ENCODE data around the gene NATD1. TPM values are rescaled to one million over a fixed set of nuclear protein-coding genes. Genes with fewer than 3 reads are reported as not detected.

Gene NATD1
- total and polyA plus RNA-seq, 2 of the 8 experiments (the other 6 are each of a cell fraction or from before 2014, with no cell fraction given) = 5.4 to 8.4 TPM

DNA sequence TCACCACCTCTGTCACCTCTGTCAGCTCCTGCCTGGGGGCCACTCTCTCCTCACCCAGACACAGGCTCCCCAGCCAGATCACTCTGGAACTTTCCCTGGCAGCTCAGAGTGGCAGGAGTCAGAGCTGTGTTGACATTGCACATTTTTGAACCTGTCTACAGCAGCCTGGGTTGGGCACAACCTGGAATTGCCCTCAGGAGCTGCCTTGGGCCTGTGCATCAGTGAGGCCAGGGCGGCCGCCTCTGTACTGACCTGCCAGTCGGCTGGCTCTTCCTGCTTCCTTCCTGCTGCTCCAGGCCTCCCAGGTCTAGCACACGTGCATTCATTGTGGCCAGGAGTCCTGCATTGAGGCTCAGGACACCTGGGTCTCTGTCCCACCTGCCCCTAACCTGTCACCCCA, 25.1 kb downstream of the NATD1 start:
- POLR2A ChIA-PET (ENCODE audit: partially characterized antibody) = interaction anchor here (1.1 to 2.7 kb wide), 4 partner anchors 11 to 44 kb away, joined by 3 to 9 read pairs (median 3); no protein-coding TSS in a partner anchor
- FAIRE-seq = no peak
- no peaks in the 10 kb centered on the region for H3K23me2 ChIP-seq (ENCODE audit: low read depth, low read length)
- H3K4me2 ChIP-seq (ENCODE audit: insufficient read depth in 1 of 2, low read depth in 2 of 2, low read length in 2 of 2) = no peak overlapping the region
- no peak overlapping the region for H2BK5ac ChIP-seq (ENCODE audit: low read depth, low read length)
- H3K9ac ChIP-seq (replicated peaks in 1 of 4; ENCODE audit: extremely low read depth in 1 of 4, low read depth in 3 of 4, low read length in 3 of 4) = no peak overlapping the region
- no peak overlapping the region for H3K14ac ChIP-seq (ENCODE audit: insufficient read length)
- H2BK12ac ChIP-seq (ENCODE audit: low read depth, low read length) = no peak overlapping the region
- H4K91ac ChIP-seq (replicated peaks; ENCODE audit: insufficient read length, low read length) = no peak overlapping the region
- H2BK20ac ChIP-seq (ENCODE audit: low read length) = no peak overlapping the region
- H3K9me3 ChIP-seq (ENCODE audit: insufficient read depth in 2 of 2, low read depth in 1 of 2, low read length in 1 of 2) = 0 out of 4 replicates have a peak, but pooled peaks cover 0 to 2% of the 10 kb centered on the region in 2 experiments
- H3K4me3 ChIP-seq (ENCODE audit: extremely low read depth in 1 of 4, insufficient read depth in 2 of 4, low read depth in 3 of 4, low read length in 4 of 4) = no peak overlapping the region
- no peak overlapping the region for H2AFZ ChIP-seq (ENCODE audit: low read length)
- no peak overlapping the region for H3K4ac ChIP-seq (replicated peaks; ENCODE audit: insufficient read length, low read depth, low read length)
- H4K8ac ChIP-seq (ENCODE audit: extremely low read depth, insufficient read depth, low read length) = peak overlapping the region; percentile 4; the same call in 1 of the 2 replicates
- H3K23ac ChIP-seq (ENCODE audit: insufficient read length) = no peak overlapping the region
- no peak overlapping the region for H3K56ac ChIP-seq (replicated peaks; ENCODE audit: insufficient read length, low read depth, low read length)
- no peak overlapping the region for H2BK120ac ChIP-seq (replicated peaks; ENCODE audit: low read depth, low read length)
- H3K36me3 ChIP-seq (ENCODE audit: control insufficient read depth in 2 of 4, insufficient read depth in 4 of 4, low read length in 3 of 4) = no peaks in the 10 kb centered on the region
- H4K20me1 ChIP-seq (replicated peaks in 1 of 2; ENCODE audit: control insufficient read depth in 1 of 2, insufficient read depth in 2 of 2, low read length in 2 of 2) = no peaks in the 10 kb centered on the region
- H3K27me3 ChIP-seq (replicated peaks in 1 of 4; ENCODE audit: control insufficient read depth in 3 of 4, extremely low read depth in 1 of 4, insufficient read depth in 3 of 4, low read length in 3 of 4) = no peaks in the 10 kb centered on the region
- H3K79me2 ChIP-seq (ENCODE audit: control insufficient read depth in 1 of 2, insufficient read depth in 2 of 2, low read length in 2 of 2) = no peaks in the 10 kb centered on the region
- 81% methylated on average over 4 of the region's 4 CpGs; no CpG with 5 or more reads in 1 of the 2 experiments for WGBS, 2 experiments (ENCODE audit: extremely low coverage in 1 of 2, insufficient coverage in 1 of 2, insufficient read length in 1 of 2, insufficient replicate concordance in 2 of 2, low coverage in 1 of 2, low lambda C conversion rate in 2 of 2, missing lambda C conversion rate in 1 of 2)
- H2BK15ac ChIP-seq (ENCODE audit: low read length) = no peak overlapping the region
- H2AK5ac ChIP-seq (ENCODE audit: low read depth, low read length) = no peak overlapping the region
- CTCF ChIA-PET (ENCODE audit: partially characterized antibody) = interaction anchor here (1.0 to 1.1 kb wide), 2 partner anchors 12 to 99 kb away, joined by 3 to 4 read pairs; no protein-coding TSS in a partner anchor
- no peaks in the 10 kb centered on the region for H3K79me1 ChIP-seq (ENCODE audit: low read depth, low read length)
- DNase-seq (ENCODE audit: low read depth in 1 of 2, low spot score in 2 of 2) = no peak
- H3K18ac ChIP-seq (ENCODE audit: extremely low read depth, low read length) = no peak overlapping the region
- H4K5ac ChIP-seq (ENCODE audit: insufficient read length, low read depth, low read length) = no peak overlapping the region
- H3K27ac ChIP-seq (ENCODE audit: low read depth, low read length) = no peak overlapping the region
- no peaks in the 10 kb centered on the region for H3K4me1 ChIP-seq (replicated peaks in 1 of 4; ENCODE audit: control insufficient read depth in 3 of 4, insufficient read depth in 4 of 4, low read length in 3 of 4)
- TF ChIP-seq EP300 (IDR thresholded peaks at IDR 0.05; ENCODE audit: borderline replicate concordance in 1 of 2, low read depth in 2 of 2, low read length in 2 of 2) (no peak), GABPA (IDR thresholded peaks at IDR 0.05; ENCODE audit: borderline replicate concordance, insufficient read depth, low read length) (no peak), SP4 (IDR thresholded peaks at IDR 0.05; ENCODE audit: low read length) (no peak), KDM4A (IDR thresholded peaks at IDR 0.05; ENCODE audit: low read depth, low read length, severe bottlenecking) (no peak), SAP30 (IDR thresholded peaks at IDR 0.05; ENCODE audit: insufficient read depth, insufficient replicate concordance, low read length) (no peak), TCF12 (IDR thresholded peaks at IDR 0.05; ENCODE audit: low read depth, low read length) (no peak), SIN3A (conservative IDR thresholded peaks at IDR 0.05 in 1 of 2, IDR thresholded peaks at IDR 0.05 in 1 of 2; ENCODE audit: low read depth in 1 of 2, low read length in 2 of 2) (no peak), SRF (IDR thresholded peaks at IDR 0.05; ENCODE audit: low read depth, low read length) (no peak), CBX5 (IDR thresholded peaks at IDR 0.05; ENCODE audit: low read depth, low read length) (no peak), NRF1 (IDR thresholded peaks at IDR 0.05; ENCODE audit: low read depth, low read length) (no peak), EZH2 (IDR thresholded peaks at IDR 0.05; ENCODE audit: low read depth, low read length, severe bottlenecking) (no peak), MAFK (IDR thresholded peaks at IDR 0.05; ENCODE audit: low read depth, low read length) (no peak)
